ENCODE results near the gene SEMA4A.
"Not testable (repeated sequence)": the region's sequence is repeated elsewhere in the genome, so short reads cannot be mapped to it uniquely, and the experiment has no call there.

SEMA4A gene

DNA sequence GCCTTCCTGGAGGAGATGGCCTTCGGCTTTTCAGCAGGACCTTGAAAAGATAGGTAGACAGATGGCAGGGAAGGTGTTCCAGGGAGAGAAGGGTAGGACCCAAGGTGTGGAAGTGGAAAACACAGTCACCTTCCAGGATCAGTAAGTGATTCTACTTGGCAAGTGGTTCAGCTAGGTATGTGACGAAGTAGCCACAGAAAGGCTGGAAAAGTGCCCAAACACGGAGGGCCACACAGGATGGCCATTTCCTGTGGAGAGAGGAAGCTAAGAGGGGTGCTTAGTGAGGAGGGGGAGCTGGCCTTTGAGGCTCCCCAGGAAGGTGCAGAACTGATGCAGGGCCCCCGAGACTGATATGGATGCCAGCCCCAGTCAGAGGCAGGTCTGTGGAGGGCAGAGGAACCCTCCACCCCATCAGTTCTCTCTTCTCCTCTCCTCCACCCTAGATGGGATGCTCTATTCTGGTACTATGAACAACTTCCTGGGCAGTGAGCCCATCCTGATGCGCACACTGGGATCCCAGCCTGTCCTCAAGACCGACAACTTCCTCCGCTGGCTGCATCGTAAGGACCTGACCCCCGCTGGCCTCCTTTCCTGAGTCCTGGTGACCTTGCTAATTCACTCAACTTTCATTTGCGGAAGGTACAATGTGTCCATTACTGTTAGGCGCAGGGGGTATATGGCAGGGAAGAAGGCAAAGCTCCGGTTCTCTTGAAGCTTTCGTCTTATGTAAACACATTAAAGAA, 6.8 kb downstream of the SEMA4A start:
- no peak for DNase-seq (ENCODE audit: low spot score)

GRCh38 chr1:156160743-156161171, 7.4 kb downstream of the SEMA4A start:
- peak; percentile 88 for DNase-seq (ENCODE audit: low spot score)

DNA sequence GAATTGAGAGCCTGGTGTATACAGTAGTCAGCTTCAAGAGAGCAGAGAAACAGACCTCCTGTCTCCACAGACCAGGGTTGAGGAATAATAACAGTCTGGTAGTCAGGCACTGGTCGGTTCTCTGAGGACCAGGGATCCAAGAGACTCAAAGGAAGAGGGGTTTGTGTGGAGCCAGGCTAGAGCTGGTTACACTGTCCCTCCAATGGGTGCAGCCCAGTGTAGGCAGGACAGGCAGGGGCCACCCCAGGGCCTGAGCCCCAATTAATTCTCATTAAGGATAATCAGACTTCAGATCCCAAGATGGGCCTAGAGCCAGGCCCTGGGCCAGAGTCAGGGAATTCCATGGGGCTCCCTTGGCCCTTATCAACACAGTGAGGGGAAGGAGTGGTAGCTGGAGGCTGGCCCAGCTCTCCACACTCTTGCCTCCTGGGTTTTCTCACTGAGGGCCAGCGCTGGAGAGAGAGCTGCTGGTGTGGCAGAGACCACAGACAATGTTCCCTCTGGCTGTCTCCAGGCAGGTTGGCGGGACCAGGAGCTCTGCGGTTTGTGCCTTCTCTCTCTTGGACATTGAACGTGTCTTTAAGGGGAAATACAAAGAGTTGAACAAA, 9.1 kb downstream of the SEMA4A start:
- no peak for DNase-seq (ENCODE audit: low spot score)

DNA sequence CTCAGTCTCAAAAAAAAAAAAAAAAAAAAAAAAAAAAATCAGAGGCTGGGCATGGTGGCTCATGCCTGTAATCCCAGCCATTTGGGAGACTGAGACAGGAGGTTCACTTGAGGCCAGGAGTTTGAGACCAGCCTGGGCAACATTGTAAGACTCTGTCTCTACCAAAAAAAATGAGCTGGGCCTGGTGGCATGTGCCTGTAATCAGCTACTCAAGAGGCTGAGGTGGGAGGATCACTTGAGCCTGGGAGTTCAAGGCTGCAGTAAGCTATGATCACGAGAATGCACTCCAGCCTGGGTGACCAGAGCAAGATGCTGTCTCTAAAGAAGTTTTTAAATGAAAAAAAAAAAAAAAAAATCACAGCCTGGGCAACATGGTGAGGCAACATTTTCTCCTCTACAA, 10.3 kb downstream of the SEMA4A start:
- DNase-seq (ENCODE audit: low spot score) = no peak

- no peak for DNase-seq (ENCODE audit: low spot score)
These were observed 10.9 kb downstream of the SEMA4A start for GRCh38 chr1:156164125-156164831.

- DNase-seq (ENCODE audit: low spot score) = no peak
These were observed 11.7 kb downstream of the SEMA4A start for GRCh38 chr1:156165083-156165482.

- peak; percentile 39 for DNase-seq (ENCODE audit: low spot score)
These were observed 14.2 kb downstream of the SEMA4A start for GRCh38 chr1:156167536-156167935.

GRCh38 chr1:156172696-156173470, 19.5 kb downstream of the SEMA4A start:
- DNase-seq (ENCODE audit: low spot score) = peak; percentile 34

DNA sequence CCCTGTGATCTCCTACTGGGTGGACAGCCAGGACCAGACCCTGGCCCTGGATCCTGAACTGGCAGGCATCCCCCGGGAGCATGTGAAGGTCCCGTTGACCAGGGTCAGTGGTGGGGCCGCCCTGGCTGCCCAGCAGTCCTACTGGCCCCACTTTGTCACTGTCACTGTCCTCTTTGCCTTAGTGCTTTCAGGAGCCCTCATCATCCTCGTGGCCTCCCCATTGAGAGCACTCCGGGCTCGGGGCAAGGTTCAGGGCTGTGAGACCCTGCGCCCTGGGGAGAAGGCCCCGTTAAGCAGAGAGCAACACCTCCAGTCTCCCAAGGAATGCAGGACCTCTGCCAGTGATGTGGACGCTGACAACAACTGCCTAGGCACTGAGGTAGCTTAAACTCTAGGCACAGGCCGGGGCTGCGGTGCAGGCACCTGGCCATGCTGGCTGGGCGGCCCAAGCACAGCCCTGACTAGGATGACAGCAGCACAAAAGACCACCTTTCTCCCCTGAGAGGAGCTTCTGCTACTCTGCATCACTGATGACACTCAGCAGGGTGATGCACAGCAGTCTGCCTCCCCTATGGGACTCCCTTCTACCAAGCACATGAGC, 23.3 kb downstream of the SEMA4A start:
- no peak for DNase-seq (ENCODE audit: low spot score)

DNA sequence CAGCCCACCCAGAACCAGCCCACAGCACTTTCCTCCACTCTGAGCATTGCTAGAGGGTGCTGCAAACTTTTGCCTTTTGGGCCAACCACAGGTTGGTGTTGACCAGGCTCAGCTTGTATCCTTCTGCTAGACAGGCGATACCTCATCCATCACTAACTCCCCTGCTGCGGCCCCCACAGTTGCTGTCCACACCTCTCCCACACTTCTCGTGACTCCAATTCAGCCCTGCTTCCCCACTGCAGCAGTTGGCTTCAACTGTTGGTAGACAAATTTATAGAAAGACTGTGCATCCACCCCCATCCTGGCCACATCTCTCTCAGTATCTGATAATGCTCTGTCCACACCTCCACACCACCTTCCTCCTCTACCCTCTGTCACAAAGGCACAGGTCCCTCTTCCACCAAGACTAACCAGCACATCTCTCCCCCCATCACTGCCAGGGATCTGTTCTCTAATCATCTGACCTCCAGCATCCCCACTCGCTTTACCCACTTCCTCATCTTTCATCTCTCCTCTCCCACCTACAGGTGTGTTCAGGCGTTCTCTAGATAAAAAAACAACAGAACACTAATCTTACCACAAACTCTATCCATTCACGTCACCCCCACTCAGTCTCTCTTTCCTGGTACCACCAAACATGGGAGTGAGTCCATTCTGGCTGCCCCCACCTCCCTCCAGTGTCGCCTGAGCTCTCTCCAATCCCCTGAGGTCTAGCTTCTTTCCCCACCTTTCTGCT, 24.7 kb downstream of the SEMA4A start:
- no peak for DNase-seq (ENCODE audit: low spot score)

GRCh38 chr1:156180471-156180870, 27.1 kb downstream of the SEMA4A start:
- no peak for DNase-seq (ENCODE audit: low spot score)

- DNase-seq (ENCODE audit: low spot score) = not testable (repeated sequence)
These were observed 28.1 kb downstream of the SEMA4A start for GRCh38 chr1:156181391-156181924.

- DNase-seq (ENCODE audit: low spot score) = not testable (repeated sequence)
These were observed 28.8 kb downstream of the SEMA4A start for GRCh38 chr1:156182010-156182779.

DNA sequence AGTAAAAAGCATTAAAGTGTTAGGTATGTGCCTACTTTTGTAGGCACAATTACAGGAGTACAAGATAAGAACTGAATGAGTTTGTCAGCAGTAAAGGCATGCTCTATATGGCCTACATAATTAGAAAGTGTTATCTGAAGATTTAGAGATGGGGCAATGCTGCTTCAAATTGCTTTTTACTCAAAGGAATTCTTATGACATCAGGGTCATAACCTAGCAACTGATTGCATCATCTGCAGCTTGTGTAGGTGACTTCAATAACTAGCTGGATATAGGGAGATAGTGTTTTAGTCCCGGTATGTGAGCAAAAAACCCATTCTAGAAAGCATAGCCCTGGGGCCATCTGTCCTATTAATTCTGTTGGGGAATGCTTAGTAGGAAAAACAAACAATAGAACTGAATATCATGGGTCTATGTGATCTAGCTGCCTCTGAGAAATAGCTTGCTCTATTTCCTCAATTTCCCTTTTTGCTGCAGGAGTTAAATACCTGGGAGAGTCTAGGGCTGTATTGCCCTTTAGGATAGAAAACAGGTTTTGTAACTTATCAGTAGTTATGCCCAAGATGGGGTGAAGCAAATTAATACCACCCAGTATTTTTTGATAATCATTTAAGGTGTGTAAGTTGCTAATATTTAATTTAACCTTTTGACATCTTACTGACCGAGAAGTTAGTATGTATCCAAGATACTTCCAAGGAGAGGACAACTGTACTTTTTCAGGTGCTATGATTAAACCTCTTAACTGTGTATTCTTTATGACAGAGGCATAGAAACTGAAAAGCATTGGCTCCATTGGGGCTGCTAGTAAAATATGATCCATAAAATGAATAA, 33.2 kb downstream of the SEMA4A start:
- not testable (repeated sequence) for DNase-seq (ENCODE audit: low spot score)

DNA sequence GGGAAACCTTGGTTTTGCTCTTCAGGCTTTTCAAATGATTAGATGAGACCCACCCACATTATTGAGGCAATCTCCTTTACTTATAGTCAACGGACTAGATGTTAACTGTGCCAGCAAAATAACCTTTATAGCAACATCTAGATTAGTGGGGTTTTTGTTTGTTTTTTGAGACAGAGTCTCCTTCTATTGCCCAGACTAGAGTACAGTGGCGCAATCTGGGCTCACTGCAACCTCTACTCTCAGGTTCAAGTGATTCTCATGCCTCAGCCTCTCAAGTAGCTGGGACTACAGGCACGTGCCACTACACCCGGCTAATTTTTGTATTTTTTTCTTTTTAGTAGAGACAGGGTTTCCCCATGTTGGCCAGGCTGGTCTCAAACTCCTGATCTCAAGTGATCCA, 36.9 kb downstream of the SEMA4A start:
- DNase-seq (ENCODE audit: low spot score) = not testable (repeated sequence)

GRCh38 chr1:156191292-156191964, 38.0 kb downstream of the SEMA4A start:
- no peak for DNase-seq (ENCODE audit: low spot score)

DNA sequence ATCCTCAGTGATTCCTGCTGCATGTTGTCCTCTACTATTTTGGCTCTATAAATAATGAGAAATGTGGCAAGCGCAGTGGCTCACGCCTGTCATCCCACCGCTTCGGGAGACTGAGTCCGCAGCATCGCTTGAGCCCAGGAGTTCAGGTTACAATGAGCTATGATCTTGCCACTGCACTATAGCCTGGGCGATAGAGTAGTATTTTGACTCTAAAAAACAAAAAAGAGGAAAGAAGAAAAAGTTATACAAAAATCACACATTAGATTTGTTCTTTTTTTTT, 39.8 kb downstream of the SEMA4A start:
- no peak for DNase-seq (ENCODE audit: low spot score)

GRCh38 chr1:156193488-156194299, 40.3 kb downstream of the SEMA4A start, which contains the start of gene SLC25A44:
Gene SLC25A44, plus strand, starts transcription at chr1:156194104. Its CDS starts 5,744 bp downstream, at chr1:156199848.
- DNase-seq (ENCODE audit: low spot score) = peak; percentile 98

Measured in D341Med (cell line).